ENCODE measurements around the gene ITPRID2.
"Not testable (repeated sequence)": the region's sequence is repeated elsewhere in the genome, so short reads cannot be mapped to it uniquely, and the experiment has no call there.

The ITPRID2 gene

GRCh38 chr2:181916726-181917718, 25.5 kb downstream of the ITPRID2 start:
- DNase-seq (ENCODE audit: low read depth in 2 of 2): no peak

- no peak for DNase-seq (ENCODE audit: low read depth in 2 of 2)
Observed at GRCh38 chr2:181918188-181918587, 26.7 kb downstream of the ITPRID2 start.

- DNase-seq (ENCODE audit: low read depth in 2 of 2): no peak
Observed at GRCh38 chr2:181923121-181923520, 31.6 kb downstream of the ITPRID2 start.

GRCh38 chr2:181924336-181924735, 32.8 kb downstream of the ITPRID2 start:
- DNase-seq (ENCODE audit: low read depth in 2 of 2): no peak

- no peak for DNase-seq (ENCODE audit: low read depth in 2 of 2)
Observed at GRCh38 chr2:181934694-181935093, 43.2 kb downstream of the ITPRID2 start.

GRCh38 chr2:181937473-181937872, 45.9 kb downstream of the ITPRID2 start:
- no peak for DNase-seq (ENCODE audit: low read depth in 2 of 2)

GRCh38 chr2:181943411-181944124, 52.0 kb downstream of the ITPRID2 start:
- no peak for DNase-seq (ENCODE audit: low read depth in 2 of 2)

- no peak for DNase-seq (ENCODE audit: low read depth in 2 of 2)
Observed at GRCh38 chr2:181944164-181944913, 52.8 kb downstream of the ITPRID2 start.

- DNase-seq (ENCODE audit: low read depth in 2 of 2): no peak
Observed at GRCh38 chr2:181944914-181945291, 53.4 kb downstream of the ITPRID2 start.

- DNase-seq (ENCODE audit: low read depth in 2 of 2): no peak
Observed at GRCh38 chr2:181946444-181947127, 55.1 kb downstream of the ITPRID2 start.

GRCh38 chr2:181947273-181947672, 55.7 kb downstream of the ITPRID2 start:
- DNase-seq (ENCODE audit: low read depth in 2 of 2): no peak

- no peak for DNase-seq (ENCODE audit: low read depth in 2 of 2)
Observed at GRCh38 chr2:181948227-181948626, 56.7 kb downstream of the ITPRID2 start.

- DNase-seq (ENCODE audit: low read depth in 2 of 2): no peak
Observed at GRCh38 chr2:181949047-181949446, 57.5 kb downstream of the ITPRID2 start.

- no peak for DNase-seq (ENCODE audit: low read depth in 2 of 2)
Observed at GRCh38 chr2:181952404-181953226, 61.1 kb downstream of the ITPRID2 start.

GRCh38 chr2:181953881-181954537, 62.5 kb downstream of the ITPRID2 start:
- DNase-seq (ENCODE audit: low read depth in 2 of 2): peak; percentile 13 to 39

- no peak for DNase-seq (ENCODE audit: low read depth in 2 of 2)
Observed at GRCh38 chr2:181954538-181954883, 63.0 kb downstream of the ITPRID2 start.

- DNase-seq (ENCODE audit: low read depth in 2 of 2): no peak
Observed at GRCh38 chr2:181955010-181955409, 63.5 kb downstream of the ITPRID2 start.

GRCh38 chr2:181955866-181956265, 64.3 kb downstream of the ITPRID2 start:
- not testable (repeated sequence) for DNase-seq (ENCODE audit: low read depth in 2 of 2)

GRCh38 chr2:181957668-181958067, 66.1 kb downstream of the ITPRID2 start:
- DNase-seq (ENCODE audit: low read depth in 2 of 2): no peak

GRCh38 chr2:181958726-181959125, 67.2 kb downstream of the ITPRID2 start:
- no peak for DNase-seq (ENCODE audit: low read depth in 2 of 2)

Measured in stimulated activated CD4-positive, alpha-beta T cell treated with anti-CD3 and anti-CD28 coated beads, Interleukin-1b, Interleukin-23, amount 100 ng/mL, for 1 hour (primary cell).